NCI-H1105 (cell line): ENCODE results near the gene AMPH.
"Not testable (repeated sequence)": the region's sequence is repeated elsewhere in the genome, so short reads cannot be mapped to it uniquely, and the experiment has no call there.

Source experiments
- DNase-seq: peaks from one replicate; lab custom pipeline; 2025; lab: John Stamatoyannopoulos, UW

The AMPH gene

GRCh38 chr7:38395921-38396552 lies 235.1 kb downstream of the AMPH start:
- not testable (repeated sequence) for DNase-seq

- no peak for DNase-seq
Observed at GRCh38 chr7:38394660-38395059, 236.5 kb downstream of the AMPH start.

- DNase-seq, result no peak
Observed at GRCh38 chr7:38393874-38394273, 237.3 kb downstream of the AMPH start.

GRCh38 chr7:38391751-38392150 lies 239.4 kb downstream of the AMPH start:
- no peak for DNase-seq

GRCh38 chr7:38385682-38386081 lies 245.5 kb downstream of the AMPH start:
- no peak for DNase-seq

GRCh38 chr7:38383281-38383680 lies 247.9 kb downstream of the AMPH start:
- DNase-seq, result no peak

GRCh38 chr7:38382684-38383083 lies 248.5 kb downstream of the AMPH start:
- DNase-seq, result no peak

- DNase-seq, result no peak
Observed at GRCh38 chr7:38375453-38375852, 255.7 kb downstream of the AMPH start.

GRCh38 chr7:38374507-38374906 lies 256.7 kb downstream of the AMPH start:
- no peak for DNase-seq

GRCh38 chr7:38373155-38373554 lies 258.0 kb downstream of the AMPH start:
- no peak for DNase-seq

- DNase-seq, result no peak
Observed at GRCh38 chr7:38372290-38372689, 258.9 kb downstream of the AMPH start.

- no peak for DNase-seq
Observed at GRCh38 chr7:38369816-38370493, 261.2 kb downstream of the AMPH start.

GRCh38 chr7:38368191-38368605 lies 263.0 kb downstream of the AMPH start:
- no peak for DNase-seq

GRCh38 chr7:38367301-38367890 lies 263.8 kb downstream of the AMPH start:
- DNase-seq, result no peak

- not testable (repeated sequence) for DNase-seq
Observed at GRCh38 chr7:38363379-38363778, 267.8 kb downstream of the AMPH start.

GRCh38 chr7:38362611-38363237 lies 268.4 kb downstream of the AMPH start:
- not testable (repeated sequence) for DNase-seq

GRCh38 chr7:38360776-38361175 lies 270.4 kb downstream of the AMPH start:
- no peak for DNase-seq

- DNase-seq, result not testable (repeated sequence)
Observed at GRCh38 chr7:38359071-38359601, 272.0 kb downstream of the AMPH start.

GRCh38 chr7:38358273-38358831 lies 272.8 kb downstream of the AMPH start:
- DNase-seq, result not testable (repeated sequence)

- not testable (repeated sequence) for DNase-seq
Observed at GRCh38 chr7:38354271-38354851, 276.8 kb downstream of the AMPH start.

- not testable (repeated sequence) for DNase-seq
Observed at GRCh38 chr7:38353431-38353881, 277.7 kb downstream of the AMPH start.

- no peak for DNase-seq
Observed at GRCh38 chr7:38351601-38352000, 279.6 kb downstream of the AMPH start.
